HG03565 (cell line): ENCODE results near the gene LRBA.

Experiments used
- ATAC-seq: cut with Tn5 transposase; IDR thresholded peaks from one replicate; pipeline ENCODE4 v1.9.1; 2021; ENCODE audit warnings: mild to moderate bottlenecking, moderate library complexity; ENCODE audit not compliant: unreplicated experiment

LRBA gene

DNA sequence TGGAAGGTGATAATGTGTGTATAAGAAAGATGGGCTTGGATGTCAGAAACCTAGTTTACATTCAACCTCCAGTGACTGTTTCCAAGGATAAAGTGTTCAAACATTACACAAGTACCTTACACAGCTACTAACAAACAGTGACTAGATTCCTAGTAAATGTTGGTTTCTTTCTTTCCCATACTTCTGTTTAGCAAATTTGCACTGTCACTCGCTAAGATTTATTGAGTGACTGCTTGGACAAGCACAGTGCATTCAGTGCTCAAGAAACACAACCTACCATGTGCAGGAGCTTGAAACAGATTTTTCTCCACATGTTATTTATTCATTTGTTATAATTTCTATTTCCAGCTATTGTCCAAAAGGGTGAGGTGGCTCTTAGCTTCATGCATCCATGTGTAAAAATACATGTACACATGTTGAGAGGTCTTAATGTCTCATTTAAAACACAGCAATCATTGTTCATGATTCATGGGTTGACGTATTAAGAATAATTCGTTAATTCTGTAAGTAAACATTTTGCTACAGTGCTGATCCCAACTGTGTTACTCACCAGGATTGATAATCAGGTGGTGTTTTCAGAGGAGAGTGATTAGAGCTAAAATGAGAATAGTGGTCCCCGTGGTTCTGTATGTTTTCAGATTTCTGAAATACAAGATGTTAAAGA is 783.8 kb downstream of the LRBA start:
- no peak for ATAC-seq

DNA sequence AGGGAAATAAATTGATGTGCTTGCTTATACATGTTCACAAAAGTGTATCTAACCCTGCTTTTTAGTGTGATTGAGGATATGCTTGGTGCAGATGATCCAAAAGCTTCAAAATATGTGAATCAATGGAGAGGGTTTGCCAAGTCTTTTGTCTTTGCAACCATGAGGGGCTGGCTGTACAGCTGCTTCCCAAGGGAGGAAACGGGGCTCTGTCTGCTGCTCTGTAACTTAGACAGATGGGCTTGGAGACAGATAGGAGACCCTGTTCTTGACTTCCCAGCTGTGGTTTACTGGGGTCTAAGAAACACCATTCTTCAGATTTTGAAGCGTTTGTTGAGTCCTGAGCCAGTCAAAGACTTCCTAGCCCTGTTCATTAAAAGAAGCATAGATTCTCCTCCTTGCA is 784.5 kb downstream of the LRBA start:
- ATAC-seq = no peak

DNA sequence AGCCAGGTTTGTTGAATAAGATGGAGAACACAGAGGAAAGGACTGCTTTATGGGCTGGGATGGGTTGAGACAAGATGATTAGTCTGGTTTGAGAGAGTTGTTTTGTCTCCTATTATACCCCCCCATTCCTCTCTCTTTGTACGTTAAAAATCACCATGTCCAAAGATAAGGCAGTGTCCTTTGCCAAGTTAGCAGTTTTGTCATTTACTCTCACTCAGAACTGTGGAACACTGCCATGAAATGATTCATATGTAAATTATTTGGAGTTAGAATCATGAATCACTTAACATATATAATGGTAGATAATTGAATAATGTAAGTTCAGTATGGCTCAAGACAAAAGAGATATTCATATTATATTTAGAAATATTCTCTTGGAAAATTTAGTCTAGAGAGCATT is 785.6 kb downstream of the LRBA start:
- ATAC-seq = no peak

DNA sequence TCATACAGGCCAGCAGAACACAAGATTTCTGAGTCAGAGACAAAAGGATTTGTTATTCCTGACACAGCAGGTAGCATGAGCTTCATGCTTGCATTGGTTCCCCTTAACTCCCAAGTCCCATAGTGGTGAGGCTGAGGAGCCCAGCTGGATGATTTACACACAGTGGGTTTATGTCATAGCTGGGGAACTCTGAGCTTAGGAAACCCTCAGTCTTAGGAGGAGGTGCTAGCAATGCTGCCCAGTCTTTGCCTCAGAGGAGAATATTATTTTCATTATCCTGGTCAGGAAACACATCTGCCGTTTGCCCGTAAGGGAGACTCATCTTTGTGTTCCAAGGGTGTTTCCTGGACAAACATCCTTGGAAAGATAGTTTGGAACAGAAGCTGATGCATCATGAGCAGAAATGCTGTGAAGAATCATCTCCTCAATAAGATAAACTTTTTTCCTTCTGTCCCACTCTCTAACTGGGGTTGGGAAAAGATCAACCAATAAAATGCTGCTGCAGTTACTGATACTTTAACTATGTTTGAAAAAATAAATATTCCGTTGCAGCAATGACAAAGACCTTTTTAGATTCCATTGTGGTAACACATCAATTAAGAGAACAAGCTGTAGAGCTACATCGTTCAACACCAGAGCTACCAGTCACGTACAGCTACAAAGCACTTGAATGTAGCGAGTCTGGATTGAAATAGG is 790.0 kb downstream of the LRBA start:
- no peak for ATAC-seq

DNA sequence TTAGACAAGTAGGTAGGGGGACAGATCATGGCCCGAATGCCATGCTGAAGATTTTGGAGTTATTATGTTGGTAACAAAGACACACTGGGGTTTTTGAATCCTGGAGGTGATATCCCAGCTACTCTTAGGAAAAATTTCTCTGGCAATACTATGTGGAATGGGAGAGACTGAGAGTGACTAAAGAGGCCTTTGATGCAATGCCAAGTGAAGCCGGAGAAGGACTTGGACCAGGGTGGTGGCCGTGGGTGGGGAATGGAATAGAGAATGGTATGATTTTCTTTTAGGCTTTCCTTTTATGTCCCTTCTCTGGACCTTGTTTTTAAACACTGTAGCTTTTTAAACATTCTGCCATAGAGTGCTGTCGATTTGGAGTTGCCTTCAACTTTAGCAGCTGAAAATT is 795.2 kb downstream of the LRBA start:
- ATAC-seq = no peak

DNA sequence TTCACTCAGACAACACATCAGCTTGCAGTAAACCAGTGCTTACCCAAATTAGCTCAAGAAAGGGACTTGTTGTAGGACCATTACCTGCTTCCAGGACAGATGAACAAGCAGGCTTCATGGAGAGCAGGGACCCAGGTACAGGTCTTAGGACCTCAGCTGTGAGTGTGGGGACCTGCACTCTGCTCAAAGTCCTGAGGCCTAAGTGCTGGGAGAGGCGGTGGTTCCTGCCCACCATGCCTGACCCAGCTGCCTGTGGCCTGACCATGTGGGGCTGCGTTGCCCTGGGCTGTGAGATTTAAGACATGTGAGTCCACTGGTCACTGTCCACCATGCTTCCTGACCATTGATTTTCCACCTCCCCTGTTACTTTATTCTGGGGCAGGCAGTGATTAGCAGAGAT is 796.6 kb downstream of the LRBA start:
- ATAC-seq = no peak

DNA sequence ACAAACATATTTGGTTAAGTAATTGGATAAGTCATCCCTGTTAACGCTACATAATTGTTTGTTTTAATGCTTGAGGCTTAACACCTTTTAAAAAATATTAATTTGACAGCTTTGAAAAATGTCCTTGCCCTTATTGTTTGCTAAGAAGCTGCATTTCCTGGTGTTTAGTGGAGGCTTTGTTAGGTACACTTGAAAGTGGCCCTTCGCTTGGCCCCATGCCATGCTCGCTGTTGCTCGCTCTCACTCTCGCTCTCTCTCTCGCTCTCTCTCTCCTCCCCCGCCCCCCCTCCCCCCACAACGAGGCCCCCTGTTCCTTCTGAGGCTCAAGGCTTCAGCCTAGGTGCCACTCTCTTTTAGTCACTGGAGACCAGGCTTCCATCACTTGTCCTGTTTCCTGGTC is 797.3 kb downstream of the LRBA start:
- no peak for ATAC-seq

DNA sequence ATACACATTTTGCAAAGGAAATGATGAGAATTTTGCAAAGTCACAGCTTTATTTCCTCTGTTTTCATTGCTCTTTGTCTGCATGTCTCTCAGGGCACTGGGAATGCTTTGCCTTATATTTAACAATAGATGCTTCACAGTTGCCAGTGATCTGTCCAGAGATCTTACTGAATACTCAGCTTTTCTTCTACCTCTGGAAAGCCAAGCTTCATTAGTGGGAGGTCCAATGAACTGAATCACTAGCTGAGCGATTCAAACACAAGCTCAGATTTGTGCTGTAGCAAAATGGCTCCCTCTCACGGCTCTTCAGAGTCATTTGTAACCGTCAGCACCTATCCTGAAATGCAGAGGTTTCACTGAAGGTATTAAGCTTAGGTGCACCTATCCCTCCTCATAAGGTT is 797.9 kb downstream of the LRBA start:
- ATAC-seq = no peak

DNA sequence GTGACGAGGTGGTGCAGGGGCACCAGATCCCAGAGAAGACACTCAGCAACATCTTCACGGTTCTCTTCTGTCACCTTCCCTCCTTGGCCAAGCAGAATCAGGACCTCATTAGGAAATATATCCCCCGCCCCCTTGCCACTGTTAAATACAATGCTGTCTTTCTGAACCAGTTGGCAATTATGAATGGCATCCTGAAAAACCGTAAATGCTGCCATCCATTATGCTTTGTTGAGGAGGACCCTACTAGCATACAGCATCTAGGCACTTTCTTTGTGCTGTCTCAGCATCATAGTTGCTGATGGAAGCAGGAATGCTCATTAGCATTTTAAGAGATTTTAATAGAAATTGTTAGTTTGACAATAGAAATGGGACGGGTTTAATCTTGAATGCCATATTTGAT is 798.4 kb downstream of the LRBA start:
- no peak for ATAC-seq

DNA sequence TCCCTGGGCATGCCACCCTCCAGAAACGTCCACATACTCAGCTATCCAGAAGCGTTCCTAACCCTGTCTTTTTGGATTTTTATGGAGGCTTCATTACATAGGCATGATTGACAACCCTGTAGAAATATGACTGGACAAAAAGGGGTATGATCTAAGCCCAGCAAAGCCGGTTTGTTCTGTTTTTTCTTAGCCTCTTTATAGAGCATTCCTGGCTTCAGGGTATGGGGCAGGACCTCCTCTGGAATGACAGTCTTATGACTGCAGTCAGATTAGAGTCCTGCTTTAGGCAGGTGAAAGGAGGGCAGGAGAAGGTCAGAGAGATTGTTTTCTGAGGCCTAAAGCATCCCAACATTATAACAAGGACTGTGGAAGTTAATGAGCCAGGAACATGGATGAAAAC is 799.5 kb downstream of the LRBA start:
- no peak for ATAC-seq
